Liver (tissue), 9 donors: Measurements from ENCODE around the gene ERC2. TPM values are rescaled to one million over a fixed set of nuclear protein-coding genes. Genes with fewer than 3 reads are reported as not detected.

ENCODE experiments used
- DNase-seq: peaks from one replicate; pipeline ENCODE4 v3.0.0-alpha.2; 2017; ENCODE audit warnings: low spot score
- H3K27ac ChIP-seq, 2 donors: one replicate each; pipeline ENCODE4 v1.7.0; 2013; ENCODE audit warnings: inconsistent platforms in 2 of 2, low read length in 2 of 2, control low read depth in 1 of 2, low read depth in 1 of 2, mild to moderate bottlenecking in 1 of 2
- H3K27me3 ChIP-seq, 4 donors: one replicate each; pipeline versions ENCODE4 v1.6.1 to v1.7.0; 2013; ENCODE audit warnings: low read length in 3 of 4, inconsistent platforms in 1 of 4, mild to moderate bottlenecking in 1 of 4, moderate library complexity in 1 of 4; ENCODE audit not compliant: control insufficient read depth in 4 of 4, insufficient read depth in 4 of 4
- H3K36me3 ChIP-seq, 4 donors: one replicate each; pipeline versions ENCODE4 v1.6.1 to v1.7.0; 2013; ENCODE audit warnings: low read length in 3 of 4, mild to moderate bottlenecking in 3 of 4, low read depth in 1 of 4, moderate library complexity in 1 of 4; ENCODE audit not compliant: control insufficient read depth in 4 of 4, insufficient read depth in 3 of 4
- H3K4me1 ChIP-seq, 4 donors: one replicate each; pipeline versions ENCODE4 v1.6.1 to v1.7.0; 2013; ENCODE audit warnings: low read length in 3 of 4, mild to moderate bottlenecking in 3 of 4, moderate library complexity in 1 of 4; ENCODE audit not compliant: control insufficient read depth in 4 of 4, insufficient read depth in 4 of 4
- H3K4me3 ChIP-seq, 3 donors: one replicate each; pipeline versions ENCODE4 v1.6.1 to v1.7.0; 2013; ENCODE audit warnings: low read length in 3 of 3, control low read depth in 1 of 3, low read depth in 1 of 3, mild to moderate bottlenecking in 1 of 3
- H3K9ac ChIP-seq, 2 donors: one replicate each; pipeline ENCODE4 v1.7.0; 2013; ENCODE audit warnings: low read length in 2 of 2, mild to moderate bottlenecking in 2 of 2, moderate library complexity in 2 of 2, control low read depth in 1 of 2, low read depth in 1 of 2
- H3K9me3 ChIP-seq, 4 donors: one replicate each; pipeline versions ENCODE4 v1.6.1 to v1.7.0; 2013; ENCODE audit warnings: low read length in 3 of 4; ENCODE audit not compliant: control insufficient read depth in 4 of 4
- FOXA1 ChIP-seq: IDR thresholded peaks from 2 replicates; pipeline ENCODE4 v1.6.1; 2016; ENCODE audit warnings: antibody characterized with exemption
- FOXA2 ChIP-seq: IDR thresholded peaks from 2 replicates; pipeline ENCODE4 v1.6.1; 2016; ENCODE audit warnings: antibody characterized with exemption
- GABPA ChIP-seq, 2 donors: IDR thresholded peaks in 1 of 2; conservative IDR thresholded peaks in 1 of 2; 2 replicates each; pipeline ENCODE4 v1.6.1; 2016; ENCODE audit warnings: antibody characterized with exemption in 2 of 2, mild to moderate bottlenecking in 1 of 2, moderate library complexity in 1 of 2
- HNF4A ChIP-seq, 2 donors: conservative IDR thresholded peaks; 2 replicates each; pipeline ENCODE4 v1.6.1; 2016; ENCODE audit warnings: antibody characterized with exemption in 2 of 2, mild to moderate bottlenecking in 2 of 2
- HNF4G ChIP-seq: IDR thresholded peaks from 2 replicates; pipeline ENCODE4 v1.6.1; 2016; ENCODE audit warnings: antibody characterized with exemption
- JUND ChIP-seq, 2 donors: IDR thresholded peaks; 2 replicates each; pipeline ENCODE4 v1.6.1; 2016; ENCODE audit warnings: antibody characterized with exemption in 2 of 2
- NR2F2 ChIP-seq: IDR thresholded peaks from 2 replicates; pipeline ENCODE4 v1.6.1; 2016; ENCODE audit warnings: antibody characterized with exemption
- RAD21 ChIP-seq, 2 donors: IDR thresholded peaks; 2 replicates each; pipeline ENCODE4 v1.6.1; 2016; ENCODE audit warnings: antibody characterized with exemption in 2 of 2, mild to moderate bottlenecking in 2 of 2
- RXRA ChIP-seq, 2 donors: IDR thresholded peaks; 2 replicates each; pipeline ENCODE4 v1.6.1; 2017 to 2018; ENCODE audit warnings: antibody characterized with exemption in 2 of 2, mild to moderate bottlenecking in 1 of 2
- SP1 ChIP-seq: IDR thresholded peaks from 2 replicates; pipeline ENCODE4 v1.6.1; 2018; ENCODE audit warnings: antibody characterized with exemption, mild to moderate bottlenecking
- TAF1 ChIP-seq: conservative IDR thresholded peaks from 2 replicates; pipeline ENCODE4 v1.6.1; 2016; ENCODE audit warnings: antibody characterized with exemption, mild to moderate bottlenecking
- YY1 ChIP-seq: IDR thresholded peaks from 2 replicates; pipeline ENCODE4 v1.6.1; 2016; ENCODE audit warnings: antibody characterized with exemption, mild to moderate bottlenecking
- ZBTB33 ChIP-seq: IDR thresholded peaks from 2 replicates; pipeline ENCODE4 v1.6.1; 2016; ENCODE audit warnings: antibody characterized with exemption
- WGBS: extraction: QIAGEN DNeasy Blood & Tissue Kit; methylation state at CpG from one replicate; pipeline ENCODE4 v1.1.7; 2013; 5-methylcytosine and 5-hydroxymethylcytosine counted together
- polyA plus RNA-seq, 2 donors: library from polyadenylated mRNA; stranded (reverse) in 1 of 2; unstranded in 1 of 2; fragments of 200-250 nt in 1 of 2; fragments of >200 nt in 1 of 2; fragmentation: Nextera tagmentation in 1 of 2; extraction: Ambion mirVana in 1 of 2; gene quantifications; one replicate each; pipeline versions ENCODE4 v1.2.1 to v1.2.3, GENCODE V29; 2013 to 2015
- total RNA-seq, 2 donors: library from RNA; depleted of rRNA; stranded (reverse); fragments of >200 nt; gene quantifications; one replicate each; pipeline ENCODE4 v1.2.3, GENCODE V29; 2014
- TF ChIP-seq, protein P1 (sequence below): IDR thresholded peaks from 2 replicates; pipeline ENCODE4 v1.6.1; 2016; ENCODE audit warnings: antibody characterized with exemption, mild to moderate bottlenecking
- donor health status: healthy.
- donor health status: healthy.
- donor health status: healthy.
- donor health status: healthy.
- donor health status: healthy.

Gene ERC2
- total and polyA plus RNA-seq, 4 donors: 0.14 to 0.25 TPM; not detected in 2

DNA sequence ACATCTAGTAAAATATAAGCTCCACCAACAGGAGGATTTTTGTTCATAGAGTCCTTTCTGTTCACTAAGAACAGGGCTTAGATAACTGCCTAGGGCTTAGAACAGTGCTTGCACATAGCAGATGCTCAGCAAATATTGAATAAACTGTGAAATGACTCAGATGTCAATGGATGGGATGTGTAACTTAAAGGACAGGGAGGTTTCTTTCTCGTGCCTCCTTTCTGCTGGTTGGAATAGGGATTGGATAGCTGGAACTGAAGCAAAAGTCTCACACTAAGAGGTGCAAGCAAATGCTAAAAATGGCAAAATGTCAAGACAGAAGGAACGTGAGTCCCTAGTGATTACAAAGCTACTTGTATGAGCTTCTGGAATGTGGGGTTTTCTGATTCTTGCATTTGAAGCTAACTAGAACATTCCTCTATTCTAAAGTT is 588.4 kb downstream of the ERC2 start:
- H3K9ac ChIP-seq: no peak overlapping the region
- H3K4me3 ChIP-seq: no peak overlapping the region
- H3K27ac ChIP-seq: no peak overlapping the region
- no peaks in the 10 kb centered on the region for H3K27me3 ChIP-seq
- TF ChIP-seq YY1 (no peak), JUND (IDR thresholded peaks at IDR 0.05) (no peak), FOXA2 (no peak), HNF4G (no peak)
- H3K4me1 ChIP-seq: no peaks in the 10 kb centered on the region
- DNase-seq: no peak
- WGBS: 55% methylated on average over 2 of the region's 2 CpGs
- H3K9me3 ChIP-seq: no peaks in the 10 kb centered on the region
- H3K36me3 ChIP-seq: no peaks in the 10 kb centered on the region

DNA sequence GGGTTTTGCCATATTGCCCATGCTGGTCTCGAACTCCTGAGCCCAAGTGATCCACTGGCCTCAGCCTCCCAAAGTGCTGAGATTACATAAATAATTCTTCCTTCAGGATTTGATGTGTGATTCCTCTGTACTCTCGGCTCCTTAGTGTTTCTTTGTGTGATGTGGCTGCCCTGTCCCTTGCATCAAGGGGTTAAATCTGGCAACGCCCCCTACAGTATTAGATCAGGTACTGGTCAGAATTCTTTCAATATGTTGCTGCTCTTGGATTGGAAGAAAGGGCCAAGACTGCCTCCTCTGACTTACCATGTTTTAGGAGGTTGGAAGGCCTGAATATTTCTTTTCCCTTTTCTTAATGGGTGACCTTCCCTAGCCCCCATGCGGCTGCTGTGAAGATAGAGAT is 590.6 kb downstream of the ERC2 start:
- Histone ChIP-seq H3K4me3 (no peak overlapping the region), H3K36me3 (no peaks in the 10 kb centered on the region), H3K27ac (no peak overlapping the region), H3K27me3 (no peaks in the 10 kb centered on the region), H3K9me3 (no peaks in the 10 kb centered on the region), H3K4me1 (no peaks in the 10 kb centered on the region), H3K9ac (no peak overlapping the region)
- TF ChIP-seq SP1 (no peak), JUND (IDR thresholded peaks at IDR 0.05) (no peak), NR2F2 (no peak), YY1 (no peak)
- TF ChIP-seq, protein P1, sequence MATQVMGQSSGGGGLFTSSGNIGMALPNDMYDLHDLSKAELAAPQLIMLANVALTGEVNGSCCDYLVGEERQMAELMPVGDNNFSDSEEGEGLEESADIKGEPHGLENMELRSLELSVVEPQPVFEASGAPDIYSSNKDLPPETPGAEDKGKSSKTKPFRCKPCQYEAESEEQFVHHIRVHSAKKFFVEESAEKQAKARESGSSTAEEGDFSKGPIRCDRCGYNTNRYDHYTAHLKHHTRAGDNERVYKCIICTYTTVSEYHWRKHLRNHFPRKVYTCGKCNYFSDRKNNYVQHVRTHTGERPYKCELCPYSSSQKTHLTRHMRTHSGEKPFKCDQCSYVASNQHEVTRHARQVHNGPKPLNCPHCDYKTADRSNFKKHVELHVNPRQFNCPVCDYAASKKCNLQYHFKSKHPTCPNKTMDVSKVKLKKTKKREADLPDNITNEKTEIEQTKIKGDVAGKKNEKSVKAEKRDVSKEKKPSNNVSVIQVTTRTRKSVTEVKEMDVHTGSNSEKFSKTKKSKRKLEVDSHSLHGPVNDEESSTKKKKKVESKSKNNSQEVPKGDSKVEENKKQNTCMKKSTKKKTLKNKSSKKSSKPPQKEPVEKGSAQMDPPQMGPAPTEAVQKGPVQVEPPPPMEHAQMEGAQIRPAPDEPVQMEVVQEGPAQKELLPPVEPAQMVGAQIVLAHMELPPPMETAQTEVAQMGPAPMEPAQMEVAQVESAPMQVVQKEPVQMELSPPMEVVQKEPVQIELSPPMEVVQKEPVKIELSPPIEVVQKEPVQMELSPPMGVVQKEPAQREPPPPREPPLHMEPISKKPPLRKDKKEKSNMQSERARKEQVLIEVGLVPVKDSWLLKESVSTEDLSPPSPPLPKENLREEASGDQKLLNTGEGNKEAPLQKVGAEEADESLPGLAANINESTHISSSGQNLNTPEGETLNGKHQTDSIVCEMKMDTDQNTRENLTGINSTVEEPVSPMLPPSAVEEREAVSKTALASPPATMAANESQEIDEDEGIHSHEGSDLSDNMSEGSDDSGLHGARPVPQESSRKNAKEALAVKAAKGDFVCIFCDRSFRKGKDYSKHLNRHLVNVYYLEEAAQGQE: no peak
- WGBS: 78% methylated on average over 4 of the region's 4 CpGs
- no peak for DNase-seq

DNA sequence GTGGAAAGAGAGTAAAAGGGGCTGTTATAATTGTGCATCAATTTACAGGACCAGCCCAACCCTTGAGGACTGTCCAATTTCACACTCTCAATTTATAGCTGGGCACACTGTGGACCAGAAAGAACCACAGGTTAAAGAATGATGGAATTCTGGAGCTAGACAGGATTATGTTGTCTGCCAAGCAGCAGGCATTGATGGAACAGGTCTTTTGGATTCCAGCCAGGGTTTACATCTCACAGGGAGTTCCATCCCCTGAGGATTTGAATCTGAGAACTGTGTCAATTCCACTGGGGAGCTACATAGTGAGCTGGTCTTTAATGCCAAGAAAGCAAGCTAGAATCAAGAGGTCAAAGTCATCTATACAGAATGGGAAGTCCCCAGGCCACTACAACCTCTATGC is 591.7 kb downstream of the ERC2 start:
- H3K27me3 ChIP-seq: no peaks in the 10 kb centered on the region
- no peak overlapping the region for H3K9ac ChIP-seq
- TF ChIP-seq JUND (IDR thresholded peaks at IDR 0.05) (no peak), GABPA (IDR thresholded peaks at IDR 0.05 in 1 of 2, conservative IDR thresholded peaks at IDR 0.05 in 1 of 2) (no peak), RAD21 (IDR thresholded peaks at IDR 0.05) (no peak), ZBTB33 (no peak), HNF4G (no peak), TAF1 (no peak), FOXA1 (no peak), SP1 (no peak), YY1 (no peak), RXRA (IDR thresholded peaks at IDR 0.05) (no peak), HNF4A (conservative IDR thresholded peaks at IDR 0.05) (no peak), NR2F2 (no peak)
- H3K4me3 ChIP-seq: no peak overlapping the region
- H3K36me3 ChIP-seq: no peaks in the 10 kb centered on the region
- no peak overlapping the region for H3K27ac ChIP-seq
- H3K9me3 ChIP-seq: no peaks in the 10 kb centered on the region
- no peaks in the 10 kb centered on the region for H3K4me1 ChIP-seq
- no peak for DNase-seq
